Medulla oblongata (tissue), 1 donor: Measurements from ENCODE around the gene PPFIBP1.
A peak's percentile ranks its signal among the peaks of the same experiment; 100 is the strongest.
"Not testable (repeated sequence)": the region's sequence is repeated elsewhere in the genome, so short reads cannot be mapped to it uniquely, and the experiment has no call there.

Source experiments
- DNase-seq: peaks from one replicate; pipeline ENCODE4 v3.0.0-alpha.2; 2015; ENCODE audit errors: extremely low spot score

Gene PPFIBP1

DNA sequence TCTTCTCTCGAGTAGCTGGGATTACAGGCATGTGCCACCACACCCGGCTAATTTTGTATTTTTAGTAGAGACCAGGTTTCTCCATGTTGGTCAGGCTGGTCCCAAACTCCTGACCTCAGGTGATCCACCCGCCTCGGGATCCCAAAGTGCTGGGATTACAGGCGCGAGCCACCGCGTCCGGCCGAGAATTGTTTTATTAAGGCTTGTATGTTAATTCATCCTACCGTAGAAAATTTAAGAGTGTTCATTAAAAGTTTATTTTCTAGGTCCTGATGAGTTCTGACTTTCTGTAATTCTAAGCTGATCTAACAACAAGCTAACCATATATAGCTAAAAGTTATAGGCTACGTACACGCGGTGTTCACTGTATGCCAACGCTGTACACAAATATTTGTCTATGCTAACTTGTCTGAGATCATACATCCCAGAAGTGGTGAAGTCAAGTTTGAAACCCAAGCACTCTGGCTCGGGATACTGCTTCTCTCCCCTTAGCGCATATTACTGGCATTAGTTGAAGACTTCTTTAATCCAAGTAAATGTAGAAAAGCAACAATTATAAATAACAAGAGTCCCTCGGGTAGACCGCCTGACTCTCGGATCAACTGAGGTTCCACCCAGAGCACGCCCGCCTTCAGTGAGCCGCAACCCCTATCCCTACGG, 186.1 kb downstream of the PPFIBP1 start:
- DNase-seq = no peak

GRCh38 chr12:27710592-27711316, 186.7 kb downstream of the PPFIBP1 start, which contains the start of gene MRPS35:
TSS of gene MRPS35 (plus strand) at chr12:27710832. CDS start at chr12:27710844, 12 bp downstream.
- DNase-seq = peak; percentile 93

GRCh38 chr12:27711317-27711682, 187.3 kb downstream of the PPFIBP1 start:
- no peak for DNase-seq

- DNase-seq = no peak
These were observed 188.0 kb downstream of the PPFIBP1 start for GRCh38 chr12:27711967-27712366.

GRCh38 chr12:27723212-27723611, 199.2 kb downstream of the PPFIBP1 start:
- DNase-seq = no peak

DNA sequence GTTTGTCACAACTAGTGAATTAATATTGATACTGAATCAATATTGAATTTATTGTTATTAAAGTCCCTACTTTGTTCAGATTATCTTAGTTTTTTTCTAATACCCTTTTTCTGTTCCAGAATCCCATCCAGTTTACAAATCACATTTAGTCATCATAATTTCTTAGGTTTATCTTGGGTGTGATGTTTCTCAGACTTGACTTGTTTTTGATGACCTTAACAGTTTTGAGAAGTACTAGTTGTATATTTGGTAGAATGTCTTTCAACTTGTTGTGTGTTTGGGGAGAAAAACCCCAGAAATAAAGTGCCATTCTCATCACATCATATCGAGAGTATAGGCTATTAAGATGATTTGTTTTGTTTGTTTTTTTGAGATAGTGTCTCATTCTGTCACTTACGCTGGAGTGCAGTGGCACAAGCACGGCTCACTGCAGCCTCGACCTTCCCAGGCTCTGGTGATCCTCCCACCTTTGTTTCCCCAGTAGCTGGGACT, 206.1 kb downstream of the PPFIBP1 start:
- no peak for DNase-seq

DNA sequence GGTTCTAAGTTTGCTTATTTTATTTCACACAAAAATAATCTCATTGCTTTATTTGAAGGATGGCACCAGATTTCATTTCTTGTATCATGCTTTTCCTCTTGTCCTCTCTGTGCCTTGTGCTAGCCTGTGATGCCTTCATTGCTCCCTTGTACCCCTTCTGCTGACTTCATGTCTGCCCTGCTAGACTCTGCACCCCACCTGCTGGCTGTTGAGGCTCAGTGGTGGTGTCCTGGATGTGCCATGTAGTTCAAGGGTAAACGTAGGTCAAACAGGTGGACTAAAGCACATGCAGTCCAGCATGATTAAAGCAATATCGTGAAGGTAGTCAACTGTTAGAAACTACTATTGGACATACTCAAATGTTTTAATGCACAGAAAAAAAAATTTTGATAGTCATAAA, 208.3 kb downstream of the PPFIBP1 start:
- DNase-seq = no peak

- peak; percentile 17 for DNase-seq
These were observed 209.1 kb downstream of the PPFIBP1 start for GRCh38 chr12:27733052-27733656.

GRCh38 chr12:27733791-27734190, 209.8 kb downstream of the PPFIBP1 start:
- no peak for DNase-seq

DNA sequence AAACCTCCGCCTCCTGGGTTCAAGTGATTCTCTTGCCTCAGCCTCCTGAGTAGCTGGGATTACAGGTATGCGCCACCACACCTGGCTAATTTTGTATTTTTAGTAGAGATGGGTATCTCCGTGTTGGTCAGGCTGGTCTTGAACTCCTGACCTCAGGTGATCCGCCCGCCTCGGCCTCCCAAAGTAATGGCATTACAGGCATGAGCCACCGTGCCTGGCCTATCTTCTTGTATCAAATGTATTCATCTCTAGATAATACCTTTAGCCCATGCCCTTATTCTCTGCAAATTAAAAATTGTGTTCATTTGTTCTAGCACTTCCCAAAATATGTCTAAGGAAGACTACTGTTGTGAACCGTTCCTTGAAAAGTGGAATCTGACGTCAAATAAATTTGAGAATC, 210.3 kb downstream of the PPFIBP1 start:
- DNase-seq = not testable (repeated sequence)

DNA sequence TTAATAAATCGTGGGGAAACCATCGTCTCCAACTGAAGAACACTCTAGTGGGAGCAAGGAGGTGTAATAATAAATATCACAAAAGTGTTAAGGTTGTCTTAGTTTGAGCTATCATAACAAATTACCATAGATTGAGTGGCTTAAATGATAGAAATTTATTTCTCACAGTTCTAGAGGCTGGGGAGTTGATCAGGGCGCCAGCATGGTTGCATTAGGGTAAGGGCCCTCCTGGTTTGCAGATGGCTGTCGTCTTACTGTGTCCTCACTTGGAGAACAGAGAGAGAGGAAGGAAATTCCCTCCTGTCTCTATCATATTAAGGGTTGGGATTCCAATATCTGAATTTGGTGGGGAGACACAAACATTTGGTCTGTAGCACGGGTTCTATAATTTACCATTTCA, 219.6 kb downstream of the PPFIBP1 start:
- no peak for DNase-seq
